GM19452 (cell line): ENCODE results near the gene QARS1.

Experiments used
- ATAC-seq: cut with Tn5 transposase; IDR thresholded peaks from one replicate; pipeline ENCODE4 v1.9.1; 2021; ENCODE audit not compliant: unreplicated experiment

QARS1 gene

DNA sequence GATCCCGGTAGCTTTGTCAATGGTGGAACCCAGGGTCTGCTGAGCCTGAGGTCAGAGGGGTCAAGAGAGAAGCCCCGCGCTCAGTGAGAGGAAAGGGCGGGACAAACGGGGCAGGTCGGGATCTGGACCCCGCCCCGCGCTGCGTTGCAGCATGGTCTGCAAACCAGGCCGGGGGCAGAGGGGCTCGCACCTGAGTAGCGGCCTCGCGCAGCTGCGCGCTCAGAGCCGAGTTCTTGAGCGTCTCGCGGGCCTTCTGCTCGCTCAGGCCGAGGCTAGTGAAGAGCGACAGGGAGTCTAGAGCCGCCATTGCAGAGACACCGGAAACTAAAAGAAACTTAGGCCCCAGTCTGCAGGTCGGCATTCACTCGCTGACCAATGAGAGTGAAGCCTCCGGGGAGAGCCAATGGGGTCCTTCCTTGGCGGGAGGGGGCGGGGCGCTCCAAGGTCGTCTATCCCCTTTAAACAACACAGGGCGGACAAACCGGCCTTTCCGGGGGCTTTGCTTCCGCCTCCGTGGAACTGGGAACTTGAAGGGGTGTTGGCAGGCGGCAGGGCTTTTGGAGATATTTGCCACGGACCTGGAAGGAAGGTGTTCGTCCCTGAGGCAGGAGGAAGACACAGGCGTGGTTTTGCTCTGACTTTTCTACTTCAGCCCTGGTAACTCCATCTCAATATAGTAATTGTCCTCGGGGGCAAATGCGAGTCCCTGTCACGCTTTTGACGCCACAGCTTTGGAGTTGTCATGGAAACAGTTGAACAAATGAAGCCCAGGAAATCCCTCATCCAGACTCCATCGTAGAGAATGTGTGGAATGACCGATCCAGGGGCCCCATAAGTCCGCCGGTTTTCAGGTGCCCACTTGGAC, at the start of gene QARS1:
Gene QARS1 (minus strand): TSS at position 331 of the 865 bp plus-strand sequence. CDS start 24 bp downstream, at position 307.
- peak; percentile 96 for ATAC-seq

DNA sequence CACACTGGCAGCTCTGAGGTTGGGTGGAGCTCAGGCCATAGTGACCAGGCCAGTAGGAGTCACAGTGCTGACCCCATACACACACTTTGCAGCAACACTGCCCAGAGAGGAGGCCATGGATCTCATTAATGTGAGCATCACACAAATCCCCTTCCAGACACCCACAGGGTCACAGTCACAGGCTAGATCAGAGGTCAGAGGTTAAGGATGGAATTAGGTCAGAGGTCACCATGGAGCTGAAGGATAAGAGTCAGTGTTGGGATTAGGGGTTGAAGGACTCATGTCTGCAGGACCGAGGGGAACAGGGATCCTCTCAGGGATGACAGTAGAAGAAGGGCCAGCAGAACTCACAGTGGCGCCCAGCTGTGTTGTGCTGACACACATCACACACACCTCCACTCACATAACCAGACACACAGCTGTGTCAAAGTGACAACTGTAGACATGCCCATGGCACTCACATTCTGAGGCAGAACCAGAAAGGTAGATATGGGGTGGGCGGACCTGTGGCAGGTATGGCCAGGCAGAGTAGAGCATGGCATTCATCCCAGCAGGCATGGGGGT, 48.9 kb upstream of the QARS1 start:
- no peak for ATAC-seq

DNA sequence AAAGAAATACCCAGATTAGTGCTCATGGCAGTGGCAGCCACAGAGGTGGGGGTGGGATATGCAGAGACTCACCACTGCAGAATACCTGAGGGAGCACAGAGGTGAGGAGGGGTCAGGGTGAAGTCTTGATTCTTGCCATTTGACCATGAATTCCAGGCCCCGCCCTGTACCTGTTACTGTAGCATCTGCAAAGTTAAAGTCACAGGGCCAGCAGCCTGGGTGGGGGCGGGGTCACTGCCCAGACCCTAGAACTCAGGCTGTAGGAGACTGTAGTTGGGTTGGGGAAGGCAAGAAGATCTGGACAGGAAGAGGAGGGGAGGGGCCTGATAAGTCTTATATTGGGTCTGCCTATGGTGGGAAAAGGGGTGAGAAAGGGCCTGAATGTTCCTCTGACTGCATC, 47.1 kb upstream of the QARS1 start:
- no peak for ATAC-seq

- no peak for ATAC-seq
These were observed 43.6 kb upstream of the QARS1 start for GRCh38 chr3:49148159-49148558.

DNA sequence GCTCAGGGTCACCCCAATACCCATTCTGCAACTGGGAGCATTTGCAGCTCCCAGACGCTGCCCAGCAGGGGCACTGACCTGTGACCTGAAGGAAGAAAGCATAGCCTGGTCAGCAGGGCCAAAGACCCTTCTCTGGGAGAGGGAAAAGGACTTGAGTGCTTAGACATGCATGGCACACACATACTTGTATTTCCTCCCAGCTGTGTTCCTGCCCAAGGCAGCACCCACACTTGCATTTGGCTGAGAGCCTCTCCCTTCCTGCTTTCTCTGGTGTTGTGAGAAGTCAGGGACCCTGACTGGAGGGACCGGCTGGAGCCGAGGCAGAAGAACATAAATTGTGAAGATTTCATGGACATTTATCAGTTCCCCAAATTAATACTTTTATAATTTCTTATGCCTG, 35.5 kb upstream of the QARS1 start:
- ATAC-seq = no peak

GRCh38 chr3:49135499-49135898, 30.9 kb upstream of the QARS1 start:
- no peak for ATAC-seq

GRCh38 chr3:49134471-49135265, 30.1 kb upstream of the QARS1 start:
- no peak for ATAC-seq

- ATAC-seq = no peak
These were observed 28.8 kb upstream of the QARS1 start for GRCh38 chr3:49133226-49133951.

- no peak for ATAC-seq
These were observed 28.1 kb upstream of the QARS1 start, which contains the start of gene LAMB2 for GRCh38 chr3:49132437-49133225. LAMB2 (minus strand) TSS chr3:49133050; CDS start chr3:49132867, 183 bp downstream.

- no peak for ATAC-seq
These were observed 27.5 kb upstream of the QARS1 start for GRCh38 chr3:49132073-49132436.

DNA sequence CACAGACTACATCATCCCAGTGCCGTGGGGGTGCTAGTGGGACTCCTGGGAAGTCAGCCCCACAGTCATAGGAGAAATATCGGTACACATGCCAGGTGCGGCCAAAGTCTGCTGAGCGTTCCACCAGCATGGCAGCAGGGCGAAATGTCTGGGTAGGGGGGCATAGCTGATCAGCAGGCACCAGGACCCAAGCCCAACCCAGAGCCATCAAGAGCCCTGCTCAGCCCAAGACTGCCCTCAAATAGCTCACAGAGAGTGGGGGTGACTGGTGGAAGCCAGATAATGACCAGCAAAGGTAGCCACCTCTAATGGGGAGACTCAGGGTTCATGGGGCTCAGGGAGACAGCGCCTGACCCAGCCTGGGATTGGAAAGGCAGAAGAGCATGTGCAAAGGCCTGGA, 27.0 kb upstream of the QARS1 start:
- ATAC-seq = no peak

- ATAC-seq = no peak
These were observed 26.5 kb upstream of the QARS1 start for GRCh38 chr3:49131040-49131439.

- ATAC-seq = no peak
These were observed 20.6 kb upstream of the QARS1 start for GRCh38 chr3:49124991-49125670.

- no peak for ATAC-seq
These were observed 19.6 kb upstream of the QARS1 start for GRCh38 chr3:49124203-49124602.

- no peak for ATAC-seq
These were observed 19.1 kb upstream of the QARS1 start for GRCh38 chr3:49123687-49124086.

DNA sequence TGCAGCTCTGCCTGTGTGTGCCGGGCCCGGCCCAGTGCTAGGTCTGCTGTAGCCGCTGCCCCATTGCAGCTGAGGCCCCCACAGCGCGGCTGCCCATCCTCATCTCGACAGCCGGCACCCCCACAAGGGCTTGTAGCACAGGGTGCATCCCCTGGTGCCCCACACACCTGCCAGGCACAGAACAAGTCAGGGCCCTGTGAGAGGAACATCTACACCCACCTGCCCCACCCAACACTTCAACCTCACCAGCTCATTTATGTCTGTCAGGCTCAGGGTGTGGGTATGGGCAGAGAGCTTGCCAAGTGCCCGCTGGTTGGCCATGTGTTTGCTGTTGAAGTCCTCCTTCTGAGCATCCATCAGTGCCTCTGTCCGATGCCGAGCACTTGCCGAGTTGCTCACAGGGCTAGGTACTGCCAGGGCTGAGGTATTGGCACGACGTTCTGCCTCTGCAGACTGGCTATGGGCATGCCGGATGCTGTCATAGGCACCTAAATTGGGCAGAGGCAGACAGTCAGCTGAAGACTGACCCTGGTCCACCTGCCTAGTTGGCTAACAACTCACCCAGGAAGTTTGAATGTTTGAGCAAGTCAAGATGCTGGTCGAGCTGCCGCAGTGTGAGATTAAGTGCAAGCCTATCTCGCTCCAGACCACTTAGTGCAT, 18.5 kb upstream of the QARS1 start:
- no peak for ATAC-seq

DNA sequence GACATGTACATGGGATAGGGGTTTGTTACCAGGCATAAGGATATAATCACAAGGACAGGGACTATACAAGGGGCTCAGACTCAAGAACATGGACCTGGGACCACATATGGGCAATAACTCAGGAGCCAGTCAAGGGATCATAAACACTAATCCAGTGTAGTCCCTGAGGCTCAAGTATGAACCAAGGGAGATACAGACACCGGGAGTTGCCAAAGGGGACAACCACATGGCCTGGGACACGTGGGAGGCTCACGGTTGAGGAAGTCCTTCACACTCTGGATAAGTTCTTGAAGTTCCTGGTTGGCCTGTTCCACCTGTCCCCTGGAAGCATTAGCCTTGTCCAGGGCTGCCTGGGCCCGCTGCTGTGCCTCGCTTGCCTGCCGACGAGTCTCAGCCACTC, 17.9 kb upstream of the QARS1 start:
- no peak for ATAC-seq

DNA sequence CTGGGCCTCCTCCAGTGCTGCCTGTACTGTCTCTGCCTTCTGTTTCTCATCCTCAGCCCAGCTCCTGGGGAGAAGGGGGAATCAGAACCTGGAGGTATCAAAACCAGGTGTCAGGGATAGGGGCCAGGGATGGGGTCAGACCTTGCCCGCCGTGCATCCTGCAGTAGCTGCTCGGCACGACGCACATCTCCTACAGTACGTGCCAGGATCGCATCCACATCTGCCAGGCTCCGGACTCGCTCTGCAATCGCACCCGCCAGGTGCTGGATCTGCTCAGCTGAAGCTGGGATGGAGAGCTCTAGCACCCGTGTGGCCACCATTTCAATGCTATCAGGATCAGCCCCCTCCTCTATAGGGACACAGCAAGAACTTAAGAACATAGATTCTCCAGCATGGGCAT, 17.5 kb upstream of the QARS1 start:
- no peak for ATAC-seq

- no peak for ATAC-seq
These were observed 16.7 kb upstream of the QARS1 start for GRCh38 chr3:49121132-49121736.
